SK-N-SH treated with all-trans-retinoic acid at 6 μM for 48 hours (cell line): ENCODE measurements around the gene COL23A1.

Source experiments
- ARNTL ChIP-seq: fragments of 450-650 bp; formaldehyde crosslinking; IDR thresholded peaks from 2 replicates; pipeline ENCODE4 v1.5.0; 2020; ENCODE audit warnings: low read depth, mild to moderate bottlenecking, moderate library complexity, borderline replicate concordance
- BACH2 ChIP-seq: fragments of 250-450 bp; sonication (Bioruptor Pico); IDR thresholded peaks from 2 replicates; pipeline ENCODE4 v1.9.0; 2021; ENCODE audit warnings: mild to moderate bottlenecking, borderline replicate concordance
- ESRRG ChIP-seq: fragments of 250-450 bp; sonication (Bioruptor Pico); IDR thresholded peaks from 2 replicates; pipeline ENCODE4 v1.6.1; 2021; ENCODE audit warnings: mild to moderate bottlenecking
- OSR1 ChIP-seq: fragments of 250-450 bp; sonication (Bioruptor Pico); IDR thresholded peaks from 2 replicates; pipeline ENCODE4 v1.8.0; 2022; ENCODE audit warnings: moderate library complexity, mild to moderate bottlenecking, inconsistent platforms
- PATZ1 ChIP-seq: fragments of 250-450 bp; sonication (Bioruptor Pico); IDR thresholded peaks from 2 replicates; pipeline ENCODE4 v1.8.0; 2020; ENCODE audit warnings: mild to moderate bottlenecking, moderate library complexity, borderline replicate concordance
- RARB ChIP-seq: fragments of 250-450 bp; sonication (Bioruptor Pico); IDR thresholded peaks from 2 replicates; pipeline ENCODE4 v1.8.0; 2021; ENCODE audit warnings: mild to moderate bottlenecking, moderate library complexity
- SNAI2 ChIP-seq: fragments of 250-450 bp; sonication (Bioruptor Pico); IDR thresholded peaks from 2 replicates; pipeline ENCODE4 v1.5.0; 2020; ENCODE audit warnings: mild to moderate bottlenecking, moderate library complexity
- TCF4 ChIP-seq: fragments of 250-450 bp; sonication (Bioruptor Pico); IDR thresholded peaks from 2 replicates; pipeline ENCODE4 v1.8.0; 2021; ENCODE audit warnings: mild to moderate bottlenecking, moderate library complexity, borderline replicate concordance
- ZFP3 ChIP-seq: fragments of 250-450 bp; sonication (Bioruptor Pico); IDR thresholded peaks from 2 replicates; pipeline ENCODE4 v1.5.0; 2020; ENCODE audit warnings: mild to moderate bottlenecking, moderate library complexity
- TF ChIP-seq, protein P1 (sequence below): fragments of 250-450 bp; sonication (Bioruptor Pico); IDR thresholded peaks from 2 replicates; pipeline ENCODE4 v1.5.1; 2020; ENCODE audit warnings: low read depth, mild to moderate bottlenecking, moderate library complexity

- no peak for TF ChIP-seq OSR1 (CRISPR knock-in tag)
- TF ChIP-seq TCF4, result no peak
- TF ChIP-seq RARB, result no peak
- TF ChIP-seq ESRRG, result no peak
- no peak for TF ChIP-seq ARNTL (CRISPR knock-in tag)
- no peak for TF ChIP-seq ZFP3 (CRISPR knock-in tag)
- no peak for TF ChIP-seq BACH2 (CRISPR knock-in tag)
- TF ChIP-seq, protein P1, sequence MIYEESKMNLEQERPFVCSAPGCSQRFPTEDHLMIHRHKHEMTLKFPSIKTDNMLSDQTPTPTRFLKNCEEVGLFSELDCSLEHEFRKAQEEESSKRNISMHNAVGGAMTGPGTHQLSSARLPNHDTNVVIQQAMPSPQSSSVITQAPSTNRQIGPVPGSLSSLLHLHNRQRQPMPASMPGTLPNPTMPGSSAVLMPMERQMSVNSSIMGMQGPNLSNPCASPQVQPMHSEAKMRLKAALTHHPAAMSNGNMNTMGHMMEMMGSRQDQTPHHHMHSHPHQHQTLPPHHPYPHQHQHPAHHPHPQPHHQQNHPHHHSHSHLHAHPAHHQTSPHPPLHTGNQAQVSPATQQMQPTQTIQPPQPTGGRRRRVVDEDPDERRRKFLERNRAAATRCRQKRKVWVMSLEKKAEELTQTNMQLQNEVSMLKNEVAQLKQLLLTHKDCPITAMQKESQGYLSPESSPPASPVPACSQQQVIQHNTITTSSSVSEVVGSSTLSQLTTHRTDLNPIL, result no peak
- TF ChIP-seq PATZ1, result no peak
- no peak for TF ChIP-seq SNAI2 (CRISPR knock-in tag)
Measured at GRCh38 chr5:178434016-178434761, 156.0 kb downstream of the COL23A1 start.
